ENCODE results near the gene LENG9.
A peak's percentile ranks its signal among the peaks of the same experiment; 100 is the strongest.
"Not testable (repeated sequence)": the region's sequence is repeated elsewhere in the genome, so short reads cannot be mapped to it uniquely, and the experiment has no call there.

Gene LENG9

DNA sequence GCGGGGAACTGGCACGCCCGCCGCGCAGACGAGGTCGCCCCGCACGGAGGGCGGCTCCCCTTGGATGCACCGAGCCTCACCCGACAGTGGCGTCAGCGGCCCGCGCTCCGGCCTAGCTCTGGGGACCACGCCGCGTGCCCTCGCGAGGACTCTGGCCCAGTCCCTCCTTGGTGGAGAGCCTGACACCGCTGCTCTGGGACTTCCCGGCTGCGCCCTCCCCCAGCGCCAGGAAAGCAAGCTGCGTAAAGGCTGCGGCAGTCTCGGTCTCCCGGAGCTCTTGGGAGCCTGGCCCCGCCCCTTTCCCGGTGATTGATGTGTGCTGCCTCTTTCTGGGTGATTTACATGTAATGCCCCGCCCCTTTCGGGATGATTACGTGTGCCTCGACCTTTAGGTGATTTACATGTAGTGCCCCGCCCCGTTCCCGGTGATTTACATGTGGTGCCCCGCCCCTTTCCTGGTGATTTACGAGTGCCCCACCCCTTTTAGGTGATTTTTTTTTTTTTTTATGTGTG, at the start of gene LENG9:
Gene LENG9, minus strand, starts transcription at position 248 of the 513 bp plus-strand sequence. CDS start 252 bp downstream, outside the sequence.
- DNase-seq: peak; percentile 89

DNA sequence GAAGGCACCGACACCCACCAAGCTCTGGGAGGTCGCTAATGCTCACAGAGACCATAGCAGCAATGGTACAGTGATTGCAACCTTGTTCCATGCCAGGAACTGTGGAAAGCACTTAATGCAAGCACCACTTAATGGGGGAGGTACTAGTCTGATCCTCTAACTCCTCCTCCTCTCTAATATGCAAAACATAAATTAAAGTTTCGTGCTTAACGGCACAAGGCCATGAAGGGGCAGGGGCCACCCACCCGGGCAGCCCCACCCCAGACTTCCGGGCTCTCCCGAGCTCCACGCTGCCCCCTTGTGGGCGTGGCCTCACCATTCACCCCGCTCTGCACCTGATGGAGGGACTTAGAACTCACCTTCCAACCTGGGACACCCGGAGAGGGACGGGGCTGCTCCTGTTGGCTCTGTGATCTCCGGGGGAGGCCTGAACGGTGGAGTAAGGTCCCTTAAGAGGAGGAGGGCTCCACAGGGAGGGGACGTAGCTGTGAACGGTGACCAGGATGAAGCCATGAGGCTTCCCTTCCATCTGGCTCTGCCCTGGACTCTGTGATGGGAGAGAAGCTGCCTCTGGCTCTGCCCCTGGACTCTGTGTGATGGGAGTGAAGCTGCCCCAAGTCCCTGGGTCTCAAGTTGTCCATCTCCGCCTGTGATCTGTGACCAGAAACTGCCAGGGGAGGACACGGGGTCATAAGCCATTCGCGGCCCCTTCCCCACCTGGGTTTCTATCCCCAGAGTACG, 45.8 kb upstream of the LENG9 start:
- not testable (repeated sequence) for DNase-seq

DNA sequence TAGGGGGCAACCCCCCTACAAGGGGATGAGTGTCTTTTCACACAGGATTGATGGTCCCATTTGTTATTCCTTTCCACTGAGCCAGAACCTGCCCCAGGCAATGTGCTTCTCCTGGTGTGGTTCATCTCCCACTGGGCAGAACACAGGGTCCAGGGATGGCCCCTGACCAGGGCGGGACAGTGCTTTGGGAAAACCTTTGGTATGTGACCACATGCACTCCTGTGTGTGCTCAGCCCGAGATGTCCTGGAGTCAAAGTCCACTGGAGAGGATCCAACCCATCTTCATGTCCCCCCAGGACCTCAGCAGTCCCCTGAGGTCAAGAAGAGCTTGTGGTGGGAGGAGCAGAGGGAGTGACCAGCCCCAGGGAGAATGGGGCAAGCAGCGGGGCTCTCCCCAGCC, 44.9 kb upstream of the LENG9 start:
- not testable (repeated sequence) for DNase-seq

DNA sequence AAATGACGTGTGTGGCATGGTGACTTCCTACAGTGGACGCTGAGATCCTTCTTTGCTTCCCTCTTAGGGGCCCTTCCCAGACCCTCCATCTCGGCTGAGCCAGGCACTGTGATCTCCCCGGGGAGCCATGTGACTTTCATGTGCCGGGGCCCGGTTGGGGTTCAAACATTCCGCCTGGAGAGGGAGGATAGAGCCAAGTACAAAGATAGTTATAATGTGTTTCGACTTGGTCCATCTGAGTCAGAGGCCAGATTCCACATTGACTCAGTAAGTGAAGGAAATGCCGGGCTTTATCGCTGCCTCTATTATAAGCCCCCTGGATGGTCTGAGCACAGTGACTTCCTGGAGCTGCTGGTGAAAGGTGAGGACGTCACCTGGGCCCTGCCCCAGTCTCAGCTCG, 44.2 kb upstream of the LENG9 start:
- no peak for DNase-seq

DNA sequence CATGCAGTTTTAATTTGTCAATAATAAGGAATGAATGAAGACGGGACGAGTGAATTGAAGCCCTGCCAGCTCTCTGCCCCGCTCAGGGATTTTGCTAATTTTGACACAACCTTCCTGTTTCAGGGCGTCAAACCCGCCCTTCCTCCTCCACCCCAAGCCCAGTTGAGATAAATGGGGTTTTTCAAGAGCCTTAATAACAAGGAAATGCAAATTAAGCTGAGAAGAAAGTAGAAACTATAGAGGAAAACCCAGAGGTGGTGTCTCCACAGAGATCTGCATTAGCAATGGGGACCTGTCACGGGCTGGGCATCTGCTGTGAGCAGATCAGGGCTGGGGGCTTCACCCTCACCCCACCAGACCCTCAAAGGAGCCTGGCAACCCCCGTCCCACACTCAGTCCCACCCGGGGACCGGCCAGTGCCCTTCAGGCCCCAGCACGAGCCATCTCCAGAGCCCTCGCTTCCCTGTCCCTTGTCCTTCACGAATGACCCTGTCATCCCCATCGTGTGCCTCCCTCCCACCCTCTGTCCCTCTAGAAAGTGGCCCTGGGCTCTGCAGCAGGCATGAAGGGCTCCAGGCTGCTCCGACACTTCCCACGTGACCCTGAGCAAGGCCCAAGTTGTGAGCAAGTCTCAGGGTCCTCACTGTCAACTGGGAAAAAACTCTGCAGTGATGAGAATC, 43.6 kb upstream of the LENG9 start:
- DNase-seq: not testable (repeated sequence)

DNA sequence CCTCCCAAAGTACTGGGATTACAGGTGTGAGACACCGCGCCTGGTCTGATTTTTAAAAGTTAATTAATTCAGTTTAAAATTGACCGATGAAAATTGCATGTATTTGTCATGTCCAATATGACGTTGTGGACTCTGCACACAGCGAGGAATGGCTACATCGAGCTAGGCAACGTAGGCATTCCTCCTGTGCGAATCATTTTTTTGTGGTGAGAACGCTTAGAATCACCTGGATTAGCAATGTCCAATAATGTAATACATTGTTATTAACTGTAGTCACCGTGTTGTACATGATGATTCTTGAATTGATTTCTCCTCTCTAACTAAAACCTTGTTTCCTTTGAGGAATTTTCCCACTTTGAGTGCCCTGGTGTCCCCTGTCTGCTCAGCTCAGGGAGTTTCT, 42.5 kb upstream of the LENG9 start:
- DNase-seq: no peak

DNA sequence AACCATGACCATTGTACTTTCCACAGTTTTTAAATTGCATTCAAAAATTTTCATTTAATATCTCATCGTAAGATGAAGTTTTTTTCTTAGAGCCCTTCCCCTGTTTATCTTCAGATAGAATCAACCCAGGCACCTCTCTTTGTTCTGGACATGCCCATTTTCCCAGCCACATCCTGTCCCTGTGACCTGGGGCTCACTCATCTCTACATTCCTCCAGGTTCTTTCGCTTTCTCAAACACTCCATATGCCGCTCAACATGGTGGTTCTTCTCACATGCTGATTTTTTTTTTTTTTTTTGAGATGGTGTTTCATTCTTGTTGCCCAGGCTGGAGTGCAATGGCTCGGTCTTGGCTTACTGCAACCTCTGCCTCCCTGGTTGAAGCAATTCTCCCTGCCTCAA, 42.0 kb upstream of the LENG9 start:
- DNase-seq: not testable (repeated sequence)

DNA sequence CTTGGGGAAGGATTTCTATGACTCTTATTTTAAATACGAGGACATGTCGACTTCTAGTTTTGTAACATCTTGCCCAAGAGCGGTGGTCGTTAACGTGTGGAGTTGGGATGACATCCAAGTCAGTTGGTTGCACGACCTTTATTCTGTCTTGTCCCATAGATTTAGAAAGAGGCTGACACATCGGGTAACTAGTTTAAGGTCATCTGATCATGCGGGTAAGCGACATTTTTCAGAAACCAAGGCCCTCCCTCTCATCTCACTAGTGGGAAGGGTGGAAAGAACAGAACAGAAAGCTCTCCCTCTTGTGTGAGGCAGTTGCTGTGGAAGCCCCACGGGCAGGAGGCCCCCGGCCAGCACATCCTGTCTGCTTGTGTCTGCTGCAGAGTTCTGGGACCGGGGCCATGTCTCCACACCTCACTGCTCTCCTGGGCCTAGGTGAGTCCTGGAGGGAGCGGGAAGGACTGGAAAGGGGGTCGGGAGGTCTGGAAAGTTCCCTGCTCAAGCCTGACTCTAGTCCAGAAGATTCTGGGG, 39.0 kb upstream of the LENG9 start, which contains the start of gene LAIR2:
Gene LAIR2, plus strand, starts transcription at position 314 of the 531 bp plus-strand sequence. Its CDS starts 88 bp downstream, at position 402.
- no peak for DNase-seq

DNA sequence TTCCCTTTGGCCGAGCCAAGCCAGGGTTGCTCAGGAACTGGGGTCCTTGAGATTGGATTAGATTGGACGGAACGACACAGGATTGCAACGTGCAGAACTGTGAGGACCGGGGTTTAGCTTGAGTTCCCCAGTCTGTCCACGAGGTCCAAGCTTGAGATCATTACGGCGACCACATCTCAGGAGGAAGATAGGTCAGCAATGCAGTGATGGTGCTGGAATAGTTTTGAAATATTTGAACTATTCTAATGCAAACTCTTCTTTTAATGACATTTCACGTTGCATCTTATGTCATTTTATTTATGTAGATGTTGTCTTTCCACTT, 34.8 kb upstream of the LENG9 start:
- not testable (repeated sequence) for DNase-seq

DNA sequence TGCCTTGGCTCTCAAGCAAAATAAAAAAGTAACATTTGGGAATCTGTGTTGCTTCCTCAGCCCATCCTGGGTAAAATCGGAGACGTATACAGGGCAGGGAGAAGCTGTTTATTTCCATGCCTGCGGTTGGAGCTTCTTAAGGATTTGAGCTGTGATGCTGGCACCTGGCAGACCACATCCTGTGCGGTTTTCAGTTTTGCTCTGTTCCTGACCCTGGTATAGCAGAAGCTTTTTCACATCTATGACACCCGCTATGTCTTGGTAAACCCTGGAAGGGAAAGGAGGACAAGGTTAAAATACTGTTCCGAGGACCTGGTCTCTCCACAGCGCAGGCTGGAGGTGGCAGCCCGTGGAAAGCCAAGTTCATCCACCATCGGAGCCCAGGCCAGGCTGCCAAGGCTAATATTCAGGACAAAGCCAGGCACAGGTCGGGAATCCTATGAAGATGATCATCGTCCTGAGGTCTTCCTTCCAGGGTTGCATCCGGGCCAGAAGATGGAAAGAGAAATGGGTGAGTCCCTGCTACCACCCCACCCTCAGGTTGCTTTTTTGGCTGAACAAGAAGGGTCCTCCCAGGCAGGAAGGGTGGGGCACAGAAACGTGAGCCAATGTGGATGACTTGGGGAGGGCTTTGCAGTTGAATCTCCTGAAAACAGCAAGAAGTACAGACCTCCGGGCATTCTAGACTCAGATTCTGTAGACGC, 34.3 kb upstream of the LENG9 start:
- DNase-seq: not testable (repeated sequence)

DNA sequence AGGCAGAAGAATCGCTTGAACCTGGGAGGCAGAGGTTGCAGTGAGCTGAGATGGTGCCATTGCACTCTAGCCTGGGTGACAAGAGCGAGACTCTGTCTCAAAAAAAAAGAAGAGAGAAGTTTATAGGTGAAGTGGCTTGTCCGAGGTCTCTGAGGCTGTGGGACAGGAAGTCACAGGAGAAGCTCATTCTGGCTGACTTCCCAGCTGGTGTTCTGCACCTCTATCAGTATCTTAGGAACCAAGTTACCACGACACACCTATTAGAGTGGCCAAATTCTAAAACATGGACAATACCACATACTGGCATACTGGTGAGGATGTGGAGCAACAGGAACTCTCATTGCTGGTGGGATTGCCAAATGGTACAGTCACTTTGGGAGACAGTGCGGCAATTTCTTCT, 31.7 kb upstream of the LENG9 start:
- DNase-seq: not testable (repeated sequence)

DNA sequence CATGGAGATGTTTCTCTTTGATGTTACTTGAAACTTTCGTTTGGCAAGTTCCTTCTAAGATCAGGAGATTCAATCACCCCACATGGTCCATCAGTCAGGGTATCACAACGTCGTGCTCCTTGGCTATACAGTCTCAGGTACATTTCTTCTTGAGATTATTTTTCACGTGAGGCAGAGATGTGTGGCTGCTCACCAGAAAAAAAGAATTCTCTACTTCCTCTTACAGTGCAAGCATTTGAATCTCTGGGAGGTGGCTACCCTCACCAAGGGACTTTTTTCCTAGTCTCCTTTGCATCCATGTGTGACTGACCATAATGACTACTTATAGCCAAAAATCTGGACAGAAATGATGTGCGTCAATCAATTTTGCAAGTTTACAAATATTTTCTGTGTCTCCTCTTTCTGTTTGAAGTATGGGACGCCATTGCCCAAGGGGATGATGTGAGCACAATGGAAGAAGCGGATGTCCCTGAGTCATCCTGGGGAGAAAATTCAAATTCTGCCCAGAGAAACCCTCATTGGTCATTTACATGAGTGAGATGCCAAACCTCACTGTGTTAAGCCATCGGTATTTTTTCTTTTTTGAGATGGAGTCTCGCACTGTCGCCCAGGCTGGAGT, 30.5 kb upstream of the LENG9 start:
- DNase-seq: no peak

DNA sequence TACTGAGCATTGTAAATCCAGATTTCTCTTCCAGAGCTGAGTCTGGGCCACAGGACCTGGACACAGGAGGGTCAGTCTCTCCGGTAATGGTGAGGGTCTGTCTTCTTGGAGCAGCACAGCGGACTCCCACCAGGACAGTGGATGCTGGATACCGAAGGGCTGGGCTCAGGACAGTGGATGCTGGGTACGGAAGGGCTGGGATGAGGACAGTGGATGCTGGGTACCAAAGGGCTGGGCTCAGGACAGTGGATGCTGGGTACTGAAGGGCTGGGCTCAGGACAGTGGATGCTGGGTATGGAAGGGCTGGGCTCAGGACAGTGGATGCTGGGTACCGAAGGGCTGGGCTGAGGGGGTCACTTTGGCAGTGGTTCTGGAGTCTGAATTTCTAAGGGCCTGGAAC, 29.5 kb upstream of the LENG9 start:
- not testable (repeated sequence) for DNase-seq

DNA sequence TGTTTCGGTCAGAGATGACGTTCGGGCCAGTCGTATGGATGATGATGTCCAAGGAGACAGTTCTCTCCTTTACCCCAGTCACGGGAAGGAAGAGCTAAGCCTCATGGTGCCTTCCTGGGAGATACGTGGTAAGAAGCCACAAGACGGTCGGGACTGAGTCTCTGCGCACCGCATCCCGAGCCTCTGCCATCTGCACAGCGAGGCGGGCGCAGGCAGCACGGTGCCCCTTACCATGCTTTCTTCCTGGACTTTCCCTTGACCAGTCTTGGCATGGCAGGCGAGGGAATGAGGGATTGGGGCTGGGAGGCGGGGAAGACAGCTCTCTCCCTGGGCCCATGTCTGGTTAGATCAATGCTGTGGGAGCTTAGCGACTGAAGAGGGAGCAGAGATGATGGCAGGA, 29.0 kb upstream of the LENG9 start:
- no peak for DNase-seq

DNA sequence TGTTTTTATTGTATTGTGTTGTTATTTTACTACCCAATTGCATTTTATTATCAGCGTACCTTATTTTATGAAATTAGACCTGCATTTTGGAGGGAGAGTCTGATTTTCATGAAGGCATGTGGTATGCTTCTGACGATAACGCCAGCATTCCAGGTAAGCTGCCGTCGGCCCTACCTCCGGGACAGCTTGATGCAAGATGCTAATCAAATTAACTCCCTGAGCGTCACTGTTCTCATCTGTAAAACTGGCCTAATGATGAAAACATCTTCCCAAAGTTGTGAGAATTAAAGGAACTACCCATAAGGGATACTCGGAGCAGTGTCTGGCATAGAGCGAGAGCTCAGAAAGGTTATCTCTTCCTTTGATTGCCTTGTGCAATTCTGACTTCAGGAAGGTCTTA, 26.2 kb upstream of the LENG9 start:
- no peak for DNase-seq

DNA sequence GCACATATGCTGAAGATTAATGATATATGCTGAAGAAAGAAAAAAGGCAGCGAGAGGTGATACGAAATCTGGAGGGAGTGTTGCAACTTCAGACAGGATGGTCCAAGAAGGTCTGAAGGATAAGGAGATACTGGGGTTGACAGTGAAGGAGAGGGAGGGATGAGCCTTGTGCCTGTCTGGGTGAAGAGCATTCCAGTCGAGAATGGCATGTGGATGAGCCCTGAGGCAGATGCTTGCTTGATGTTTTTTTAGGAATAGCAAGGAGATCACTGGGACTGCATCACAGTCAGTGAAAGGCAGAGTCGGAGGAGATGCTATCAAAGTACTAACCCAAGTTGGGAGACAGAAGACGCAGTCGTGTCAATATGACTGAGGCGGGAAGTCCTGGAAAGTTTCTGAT, 25.8 kb upstream of the LENG9 start:
- DNase-seq: no peak

DNA sequence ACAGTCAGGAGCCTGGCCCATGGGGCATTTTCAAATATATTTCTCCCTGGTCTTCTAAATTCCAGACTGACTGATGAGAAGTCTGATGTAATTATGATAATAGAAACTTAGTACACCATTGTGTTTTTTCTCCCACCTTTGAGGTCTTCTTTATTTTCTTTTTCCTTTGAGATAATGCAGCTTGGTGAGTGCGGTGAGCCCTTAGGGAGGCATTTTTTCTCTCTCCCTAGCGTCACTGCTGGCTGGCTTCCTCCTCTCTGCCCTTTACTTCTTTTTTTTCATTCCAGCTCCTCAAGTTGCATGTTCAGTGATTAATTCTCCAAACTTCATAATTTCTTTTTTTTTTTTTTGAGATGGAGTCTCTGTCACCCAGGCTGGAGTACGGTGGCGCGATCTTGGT, 22.3 kb upstream of the LENG9 start:
- no peak for DNase-seq

DNA sequence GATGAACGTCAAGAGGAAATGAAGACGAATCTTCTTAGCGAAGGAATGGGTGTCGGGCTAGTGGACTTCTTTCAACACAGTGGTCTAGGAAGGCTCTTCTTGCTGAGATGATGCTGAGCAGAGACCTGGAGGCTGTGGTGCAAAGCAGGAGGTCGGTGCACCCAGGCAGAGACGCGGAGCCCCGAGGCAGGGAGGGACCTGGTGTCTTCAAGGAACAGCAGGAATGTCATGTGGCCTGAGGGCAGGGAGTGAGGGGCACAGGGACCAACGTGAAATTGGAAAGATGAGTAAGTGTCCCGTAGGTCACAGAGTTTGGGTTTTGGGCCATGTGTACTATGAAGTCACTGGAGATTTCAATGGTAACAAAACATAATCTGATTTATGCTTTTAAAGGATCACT, 20.9 kb upstream of the LENG9 start:
- DNase-seq: no peak

DNA sequence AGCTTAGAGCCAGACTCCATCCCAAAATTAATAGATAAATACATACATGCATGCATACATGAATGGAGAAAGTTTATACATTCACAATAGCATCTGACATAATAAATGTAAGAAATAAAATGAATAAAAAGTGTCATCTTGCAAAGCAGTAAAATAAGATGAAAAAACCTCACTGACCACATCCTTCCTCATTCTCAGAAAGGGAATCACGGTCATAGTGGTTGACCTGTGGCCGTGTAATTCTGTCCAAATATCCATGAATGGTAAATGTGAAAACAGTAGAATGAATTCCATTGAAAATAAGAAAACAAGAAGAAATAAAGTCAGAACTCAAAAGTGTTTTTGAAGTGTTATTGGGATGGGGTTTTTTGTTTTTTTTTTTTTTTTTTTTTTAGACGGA, 19.3 kb upstream of the LENG9 start:
- no peak for DNase-seq

DNA sequence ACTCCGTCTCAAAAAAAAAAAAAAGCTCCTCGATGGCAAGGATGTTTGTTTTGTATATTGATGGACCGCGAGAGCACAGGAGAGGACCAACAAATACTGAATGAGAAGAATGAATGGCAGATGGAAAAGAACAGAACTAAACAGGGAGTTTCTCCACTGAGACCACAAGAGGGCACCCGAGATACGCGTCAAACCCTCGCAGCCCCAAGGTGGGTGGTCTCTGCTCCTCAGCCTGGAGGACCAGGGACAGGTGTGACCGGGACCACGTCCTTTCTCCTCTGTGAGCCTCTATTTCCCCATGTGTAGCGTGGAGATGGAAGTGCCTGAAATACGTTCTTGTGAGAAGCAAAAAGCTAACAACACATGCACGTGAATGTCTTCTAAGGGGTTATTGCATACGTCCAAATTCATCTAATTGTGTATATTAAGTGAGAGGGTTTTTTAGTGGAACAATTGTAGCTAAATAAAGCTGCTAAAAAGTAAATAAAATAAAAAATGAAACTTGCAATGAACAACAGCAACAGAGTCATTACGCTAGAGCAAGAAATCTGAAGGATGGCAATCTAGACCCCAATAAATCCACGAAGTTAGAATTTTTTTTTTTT, 17.9 kb upstream of the LENG9 start:
- DNase-seq: peak; percentile 34

DNA sequence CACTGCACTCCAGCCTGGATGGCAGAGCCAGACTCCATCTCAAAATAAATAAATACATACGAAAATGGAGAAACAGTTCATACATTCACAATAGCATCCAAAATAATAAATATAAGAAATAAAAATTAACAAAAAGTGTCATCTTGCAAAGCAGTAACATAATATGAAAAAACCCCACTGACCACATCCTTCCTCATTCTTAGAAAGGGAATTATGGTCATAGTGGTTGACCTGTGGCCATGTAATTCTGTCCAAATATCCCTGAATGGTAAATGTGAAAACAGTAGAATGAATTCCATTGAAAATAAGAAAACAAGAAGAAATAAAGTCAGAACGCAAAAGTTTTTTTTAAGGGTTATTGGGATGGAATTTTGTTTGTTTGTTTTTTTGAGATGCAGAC, 16.5 kb upstream of the LENG9 start:
- DNase-seq: no peak

DNA sequence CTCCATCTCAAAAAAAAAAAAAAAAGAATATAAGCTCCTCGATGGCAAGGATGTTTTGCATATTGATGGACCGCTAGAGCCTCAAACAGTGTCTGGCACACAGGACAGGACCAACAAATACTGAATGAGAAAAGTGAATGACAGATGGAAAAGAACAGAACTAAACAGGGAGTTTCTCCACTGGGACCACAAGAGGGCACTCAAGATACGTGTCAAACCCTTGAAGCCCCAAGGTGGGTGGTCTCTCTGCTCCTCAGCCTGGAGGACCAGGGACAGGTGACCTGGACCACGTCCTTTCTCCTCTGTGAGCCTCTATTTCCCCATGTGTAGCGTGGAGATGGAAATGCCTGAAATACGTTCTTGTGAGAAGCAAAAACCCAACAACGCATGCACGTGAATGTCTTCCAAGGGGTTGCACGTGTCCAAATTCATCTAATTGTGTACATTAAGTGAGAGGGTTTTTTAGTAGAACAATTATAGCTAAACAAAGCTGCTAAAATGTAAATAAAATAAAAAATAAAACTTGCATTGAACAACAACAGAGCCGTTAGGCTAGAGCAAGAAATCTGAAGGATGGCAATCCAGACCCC, 15.2 kb upstream of the LENG9 start:
- DNase-seq: no peak

All from activated CD8-positive, alpha-beta memory T cell treated with anti-CD3 and anti-CD28 coated beads, Interleukin-2, amount 50 U/mL, for 4 hours (primary cell).